ENCODE data around the gene CAPZA1.
A peak's percentile ranks its signal among the peaks of the same experiment; 100 is the strongest.

The CAPZA1 gene

DNA sequence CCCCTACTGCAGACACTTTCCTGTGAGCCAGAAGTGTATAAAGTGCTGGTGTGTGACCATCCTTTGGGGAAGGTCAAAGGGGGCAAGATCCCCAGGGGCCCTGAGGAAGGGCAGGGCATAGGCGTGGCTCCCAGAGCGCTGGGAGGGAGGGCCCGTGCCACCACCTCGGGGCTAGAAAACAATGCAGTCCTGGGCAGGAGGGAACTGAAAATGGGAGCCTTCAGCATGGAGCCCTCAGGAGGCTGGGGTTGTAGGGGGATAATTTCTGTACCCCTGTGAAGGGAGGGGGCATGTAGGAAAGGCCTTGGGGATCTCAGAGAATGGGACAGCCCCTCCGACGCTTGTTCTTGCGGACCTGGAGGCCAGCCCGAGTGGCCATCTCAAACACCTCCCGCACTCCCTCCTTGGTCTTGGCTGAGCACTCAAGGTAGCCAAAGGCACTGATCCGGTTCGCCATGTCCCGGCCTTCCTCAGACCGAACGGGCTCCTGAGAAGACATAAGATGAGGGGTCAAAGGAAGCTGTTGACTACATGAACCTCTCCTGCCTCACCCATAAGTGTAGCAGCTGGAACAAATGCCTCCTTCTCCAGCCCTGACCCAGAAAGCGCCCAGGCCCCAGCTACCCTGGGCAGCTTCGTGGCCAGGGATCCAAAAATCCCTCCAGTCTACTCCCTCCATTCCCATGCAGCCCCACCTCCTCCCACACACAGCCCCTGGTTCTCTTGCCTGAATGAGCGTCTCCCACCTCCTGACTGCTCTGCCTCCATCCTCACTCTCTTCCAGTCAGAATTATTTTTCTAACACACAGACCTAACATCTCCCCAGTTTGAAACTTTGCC is 81.8 kb downstream of the CAPZA1 start:
- DNase-seq (ENCODE audit: low read depth), result no peak

DNA sequence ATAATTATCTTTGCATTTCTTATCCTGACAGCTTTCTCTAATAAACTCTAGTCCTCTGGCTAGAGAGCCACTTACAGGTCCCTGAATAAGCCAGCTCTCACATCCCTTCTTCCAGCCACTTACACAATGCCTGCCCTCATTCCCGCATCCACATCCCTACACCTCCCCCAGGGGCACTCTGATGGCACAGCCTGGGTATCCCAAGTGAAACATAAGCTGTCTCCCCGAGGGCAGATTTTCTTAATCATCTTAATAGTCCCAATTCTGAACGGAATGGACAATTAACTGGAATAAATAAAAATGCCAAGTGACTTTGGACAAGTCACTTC is 82.4 kb downstream of the CAPZA1 start:
- no peak for DNase-seq (ENCODE audit: low read depth)

- DNase-seq (ENCODE audit: low read depth), result no peak
Observed at GRCh38 chr1:112702420-112703261, 83.0 kb downstream of the CAPZA1 start.

DNA sequence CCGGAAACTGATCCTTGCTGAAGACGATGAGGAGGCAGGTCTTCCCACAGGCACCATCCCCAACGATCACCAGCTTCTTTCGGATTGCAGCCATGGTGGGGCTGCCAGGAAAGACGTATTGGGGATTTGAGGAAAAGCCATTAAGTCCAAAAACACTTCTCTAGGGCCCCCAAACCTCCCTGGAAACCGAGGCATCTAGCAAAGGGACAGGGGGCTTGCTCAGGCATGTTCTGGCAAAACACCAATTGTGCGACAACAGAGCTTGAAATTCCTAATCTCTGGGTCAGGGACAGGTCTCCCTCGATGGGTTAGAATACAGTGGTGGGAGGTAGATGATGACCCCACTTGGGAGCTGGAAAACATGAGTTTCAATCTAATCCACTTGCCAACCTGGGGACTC is 84.1 kb downstream of the CAPZA1 start:
- no peak for DNase-seq (ENCODE audit: low read depth)

DNA sequence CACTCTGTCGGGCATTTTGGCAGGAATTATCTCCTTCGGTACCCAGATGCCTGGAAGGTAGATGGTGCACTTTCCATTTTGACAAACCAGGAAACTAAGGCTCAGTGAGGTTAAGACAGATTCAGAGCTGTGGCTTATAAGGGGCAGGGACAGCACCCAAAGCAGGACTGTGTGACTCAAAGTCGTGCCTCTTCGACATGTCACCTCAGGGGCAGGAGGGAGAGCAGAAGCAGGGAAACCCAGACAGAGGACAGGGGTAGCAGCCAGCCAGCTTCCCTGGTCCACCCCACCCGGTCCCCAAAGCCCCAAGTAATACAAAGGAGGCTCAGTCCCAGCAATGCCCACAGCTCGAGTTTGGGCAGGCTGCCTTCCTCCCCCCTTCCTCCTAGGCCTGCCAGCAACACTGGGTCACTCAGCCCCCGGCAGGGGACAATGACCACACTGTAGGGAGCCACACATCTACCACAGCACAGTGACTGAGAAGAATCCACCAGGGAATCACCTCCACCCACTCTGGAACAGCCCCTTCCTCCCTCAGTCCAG is 84.8 kb downstream of the CAPZA1 start:
- DNase-seq (ENCODE audit: low read depth), result no peak

DNA sequence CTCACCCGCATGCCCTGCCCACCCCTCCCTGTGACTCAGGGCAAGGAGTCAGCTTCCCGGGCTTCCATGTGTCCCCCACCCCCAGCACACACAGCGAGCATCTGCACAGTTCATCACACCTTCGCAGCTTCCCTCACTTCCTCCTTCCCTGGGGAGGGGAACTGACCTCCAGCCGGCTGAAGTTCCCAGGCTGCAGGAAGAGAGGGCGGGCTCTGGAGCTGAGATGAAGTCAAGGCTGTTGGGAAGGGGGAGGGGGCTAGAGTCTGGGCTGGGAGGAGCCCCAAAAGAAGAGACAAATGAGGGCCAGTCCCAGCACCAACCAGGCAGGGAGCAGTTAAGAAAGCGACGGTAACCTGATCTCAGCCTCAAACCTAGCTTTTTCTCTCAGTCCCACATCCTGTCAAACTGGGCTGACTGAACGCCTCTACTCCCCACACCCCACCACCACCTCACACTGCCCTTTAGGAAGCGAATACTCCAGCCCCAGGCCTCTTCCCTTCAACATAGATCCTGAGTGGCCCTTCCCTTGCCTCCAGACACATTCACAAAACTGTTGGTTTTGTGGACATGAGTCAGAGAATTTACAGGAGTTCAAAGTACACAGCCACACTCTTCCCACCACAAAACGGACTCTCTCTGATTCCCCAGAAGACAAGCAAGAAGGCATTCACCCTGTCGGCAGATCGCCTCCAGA is 85.4 kb downstream of the CAPZA1 start:
- DNase-seq (ENCODE audit: low read depth), result peak; percentile 91

DNA sequence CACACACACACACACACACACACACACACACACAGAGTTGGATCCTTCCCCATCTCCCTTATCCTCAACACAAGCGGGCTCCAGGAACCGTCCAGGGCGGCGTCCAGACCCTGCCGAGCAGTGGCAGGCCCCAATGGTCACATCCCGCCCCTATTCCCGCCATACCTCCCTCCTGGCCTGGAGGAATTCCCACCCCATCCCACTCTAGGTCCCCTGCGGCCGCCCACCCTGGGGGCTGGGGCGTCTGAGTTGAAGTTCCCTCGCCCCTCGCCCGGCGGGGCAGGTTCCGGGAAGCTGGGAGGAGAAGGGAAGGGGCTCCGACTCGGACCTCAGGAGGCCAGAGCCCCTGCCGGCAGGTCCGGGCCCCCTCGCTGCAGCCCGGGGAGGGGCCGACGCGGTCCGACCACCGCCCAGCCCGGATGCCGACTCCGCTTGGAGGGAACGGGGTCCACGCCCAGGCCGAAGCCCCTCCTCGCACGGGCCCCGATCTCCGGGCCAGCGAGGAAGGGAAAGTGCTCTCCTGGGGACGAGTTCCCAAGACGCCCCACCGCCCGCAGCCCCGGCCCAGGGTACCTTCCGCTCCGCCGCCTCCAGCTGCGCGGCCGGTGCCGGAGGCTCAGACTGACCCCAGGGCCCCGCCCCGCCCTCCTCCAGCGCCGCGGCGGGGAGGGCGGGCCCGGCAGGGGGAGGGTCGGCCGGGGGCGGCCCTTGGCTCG is 87.0 kb downstream of the CAPZA1 start, which contains the start of gene RHOC:
Gene RHOC, minus strand, starts transcription at position 623 of the 716 bp plus-strand sequence. CDS start 3,328 bp downstream, outside the sequence.
- DNase-seq (ENCODE audit: low read depth), result no peak

DNA sequence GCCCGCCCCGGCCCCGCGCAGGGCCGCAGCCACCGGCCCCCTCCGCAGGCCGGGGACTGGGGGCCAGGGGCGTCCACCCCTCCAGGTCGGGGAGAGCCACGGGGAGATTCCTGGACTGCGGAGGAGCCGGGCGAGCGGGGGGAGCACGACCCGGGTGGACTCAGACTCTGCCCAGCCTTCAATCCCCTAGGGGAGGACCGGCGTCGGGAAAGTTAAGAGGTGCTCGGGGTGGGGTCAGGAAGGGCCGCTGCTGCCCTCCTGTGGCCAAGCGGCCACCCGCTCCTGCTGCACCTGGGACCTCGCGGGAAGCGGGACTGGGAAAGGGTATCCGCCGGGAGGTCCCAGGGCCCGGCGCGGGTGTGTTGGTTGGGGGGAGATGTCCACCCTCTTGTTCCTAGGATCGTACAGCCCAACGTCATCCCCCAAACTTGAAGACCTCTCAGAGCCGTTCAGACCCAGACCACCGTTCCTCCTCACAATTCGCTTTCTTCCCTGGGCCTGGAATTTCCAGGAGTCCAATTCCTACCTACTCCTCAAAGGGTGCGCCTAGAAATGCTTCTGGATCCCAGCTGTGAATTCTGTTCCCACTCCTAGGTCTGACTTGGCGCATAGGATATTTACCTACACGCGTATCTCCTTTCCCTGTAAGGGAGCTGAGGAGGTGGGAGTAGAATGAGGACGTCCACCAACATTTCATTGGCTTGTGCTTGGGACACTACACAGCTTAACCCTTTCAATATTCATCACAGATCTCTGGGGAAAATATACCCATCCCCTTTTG is 87.8 kb downstream of the CAPZA1 start:
- DNase-seq (ENCODE audit: low read depth), result peak; percentile 80

DNA sequence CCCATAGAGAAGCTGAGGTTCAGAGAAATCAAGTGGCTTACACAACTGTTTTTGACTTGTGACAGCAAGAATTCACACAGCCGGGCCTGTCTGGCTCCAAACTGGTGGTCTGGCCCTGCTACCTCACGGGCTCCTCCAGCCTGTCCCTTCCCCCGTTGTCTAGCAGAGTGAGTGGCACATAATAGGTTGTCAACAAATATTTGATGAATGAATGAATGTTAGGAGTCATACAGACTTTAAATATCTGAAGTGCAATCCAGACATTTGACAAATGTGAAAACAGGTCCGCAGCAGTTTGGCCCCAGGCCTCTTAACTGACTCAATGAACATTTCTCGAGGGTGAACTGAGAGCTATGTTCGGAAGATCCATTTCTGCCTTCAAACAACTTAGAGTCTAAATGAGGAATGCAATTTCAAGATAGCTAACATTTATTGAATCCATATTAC is 88.4 kb downstream of the CAPZA1 start:
- DNase-seq (ENCODE audit: low read depth), result no peak

GRCh38 chr1:112708489-112708888 is 88.9 kb downstream of the CAPZA1 start:
- DNase-seq (ENCODE audit: low read depth), result no peak

- no peak for DNase-seq (ENCODE audit: low read depth)
Observed at GRCh38 chr1:112710159-112710558, 90.5 kb downstream of the CAPZA1 start.

- no peak for DNase-seq (ENCODE audit: low read depth)
Observed at GRCh38 chr1:112710586-112710985, 91.0 kb downstream of the CAPZA1 start.

DNA sequence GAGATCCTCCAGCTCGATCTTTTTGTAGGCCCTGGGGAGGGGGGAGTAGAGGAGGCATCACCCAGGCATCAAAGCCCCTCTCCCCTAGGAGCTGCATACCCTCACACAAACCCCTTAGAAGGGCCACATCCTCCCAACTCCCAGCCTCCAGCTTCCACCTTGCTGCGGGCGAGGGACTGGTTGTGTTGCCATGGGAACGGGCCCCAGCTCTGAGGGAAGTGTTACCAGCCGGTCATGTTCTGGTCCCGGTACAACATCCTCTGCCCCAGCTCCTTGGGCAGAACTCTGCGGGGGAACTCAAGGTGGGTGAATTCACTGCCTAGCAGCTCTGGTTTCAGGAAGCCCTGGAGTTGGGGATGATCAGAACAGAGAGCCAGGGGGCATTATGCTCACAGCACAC is 91.4 kb downstream of the CAPZA1 start:
- no peak for DNase-seq (ENCODE audit: low read depth)

GRCh38 chr1:112711670-112712069 is 92.0 kb downstream of the CAPZA1 start:
- DNase-seq (ENCODE audit: low read depth), result no peak

GRCh38 chr1:112712191-112712590 is 92.6 kb downstream of the CAPZA1 start:
- DNase-seq (ENCODE audit: low read depth), result no peak

DNA sequence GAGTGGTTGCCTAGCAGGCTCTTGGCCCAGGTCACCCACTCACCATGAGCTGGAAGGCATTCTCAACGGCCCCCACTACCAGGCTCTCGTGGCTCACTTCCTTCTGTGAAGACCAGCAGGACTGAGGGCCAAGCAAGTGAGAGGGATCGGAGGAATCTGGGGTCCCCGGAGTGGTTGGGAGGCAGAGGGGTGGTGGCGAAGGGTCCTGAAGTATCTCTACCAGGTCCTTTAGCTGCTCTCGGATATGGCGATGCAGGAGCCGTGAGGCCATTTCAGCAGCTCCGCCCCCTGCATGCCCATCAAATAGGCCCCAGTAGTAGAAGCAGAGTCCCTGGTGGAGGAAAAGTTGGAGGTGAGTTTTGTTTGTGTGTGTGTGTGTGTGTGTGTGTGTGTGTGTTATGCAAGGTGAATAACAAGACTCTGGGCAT is 93.1 kb downstream of the CAPZA1 start:
- DNase-seq (ENCODE audit: low read depth), result no peak

DNA sequence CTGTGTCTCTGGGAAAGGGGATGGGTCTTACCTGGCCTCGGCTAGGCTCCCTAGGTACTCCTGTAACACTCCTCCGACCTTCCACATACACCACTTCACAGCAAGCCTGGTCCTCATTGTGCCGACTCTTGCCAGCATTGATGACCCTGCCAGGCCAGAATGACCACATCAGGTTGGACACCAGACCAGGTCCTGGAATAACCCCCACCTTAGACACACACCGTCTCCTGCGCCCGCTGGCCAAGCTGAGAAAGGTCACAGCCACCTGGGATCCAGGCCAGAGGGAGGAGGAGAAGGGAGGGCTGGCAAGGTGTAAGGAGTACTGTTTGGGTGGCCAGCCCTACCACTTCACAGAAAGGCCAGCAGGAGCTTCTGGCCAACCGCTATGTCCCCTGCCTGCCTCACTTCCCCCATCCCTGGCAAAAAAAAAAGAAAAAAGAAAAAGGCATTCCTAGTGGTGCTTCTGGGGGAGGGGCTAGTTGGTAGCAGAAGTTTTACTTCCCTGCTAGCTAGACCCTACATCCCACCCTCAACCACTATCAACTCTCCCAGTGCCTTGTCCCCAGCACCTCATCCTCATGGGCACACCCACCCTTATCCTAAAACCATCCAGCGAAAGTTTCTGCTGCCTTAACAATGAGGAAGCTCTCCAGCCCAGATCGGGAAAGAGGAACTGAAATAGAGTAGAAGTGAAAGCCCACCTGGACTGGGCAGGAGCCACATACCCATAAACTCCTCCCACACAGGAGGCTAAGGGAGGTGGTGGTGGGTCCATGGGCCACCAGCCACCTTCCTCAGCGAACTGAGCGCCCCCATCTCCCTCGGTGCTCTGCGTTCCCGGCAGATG is 94.1 kb downstream of the CAPZA1 start:
- no peak for DNase-seq (ENCODE audit: low read depth)

GRCh38 chr1:112714313-112715263 is 95.0 kb downstream of the CAPZA1 start:
- DNase-seq (ENCODE audit: low read depth), result no peak
